A172 (cell line): ENCODE data around the gene ZFP62. TPM values are rescaled to one million over a fixed set of nuclear protein-coding genes. Genes with fewer than 3 reads are reported as not detected.

Source experiments
- DNase-seq: peaks from one replicate; pipeline ENCODE4 v3.0.0-alpha.2; 2015; ENCODE audit warnings: low spot score
- total RNA-seq: library from RNA; depleted of rRNA; stranded (reverse); fragments of >200 nt; shearing (Covaris generic); gene quantifications from 2 replicates; pipeline ENCODE4 v1.2.3, GENCODE V29; 2014

The ZFP62 gene
- total RNA-seq, 1 experiment from 2014 or later, result 38.2 TPM

DNA sequence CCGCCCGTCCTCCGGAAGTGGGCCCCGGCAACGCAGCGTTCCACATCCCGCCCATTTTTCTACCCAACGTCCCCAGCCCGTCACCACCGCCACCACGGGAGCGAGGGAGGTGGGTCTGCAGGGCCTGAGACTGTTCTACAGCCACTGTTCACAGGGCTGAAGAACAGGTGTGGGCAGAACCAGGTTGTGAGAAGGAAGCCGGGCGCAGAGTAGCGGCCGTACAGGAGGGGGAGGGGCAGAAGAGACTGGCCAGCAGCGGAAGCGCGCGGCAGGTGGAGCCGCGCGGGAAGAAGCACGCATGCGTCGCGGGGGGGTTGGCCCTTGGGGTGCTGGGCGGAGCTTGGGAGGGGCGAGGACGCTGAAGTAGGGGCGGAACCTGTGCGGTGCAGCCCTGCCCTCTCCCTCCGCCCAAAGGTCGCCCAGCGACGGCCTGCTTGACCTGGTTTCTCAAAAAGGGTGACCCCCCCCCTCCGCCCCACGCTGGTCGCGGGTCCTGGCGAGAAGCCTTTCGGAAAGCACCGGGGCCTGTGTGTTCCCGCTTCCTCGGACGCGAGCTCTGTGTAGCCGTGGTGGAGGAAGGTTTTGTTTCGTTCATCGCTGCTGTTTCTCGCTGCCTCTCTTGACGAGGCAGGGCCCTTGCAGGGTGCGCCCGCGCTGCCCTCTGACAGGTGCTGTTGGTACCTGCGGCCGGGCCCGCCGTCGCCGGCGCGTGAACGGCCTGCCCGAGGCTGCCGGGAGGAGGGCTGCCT lies 50.7 kb downstream of the ZFP62 start:
- peak; percentile 91 for DNase-seq

DNA sequence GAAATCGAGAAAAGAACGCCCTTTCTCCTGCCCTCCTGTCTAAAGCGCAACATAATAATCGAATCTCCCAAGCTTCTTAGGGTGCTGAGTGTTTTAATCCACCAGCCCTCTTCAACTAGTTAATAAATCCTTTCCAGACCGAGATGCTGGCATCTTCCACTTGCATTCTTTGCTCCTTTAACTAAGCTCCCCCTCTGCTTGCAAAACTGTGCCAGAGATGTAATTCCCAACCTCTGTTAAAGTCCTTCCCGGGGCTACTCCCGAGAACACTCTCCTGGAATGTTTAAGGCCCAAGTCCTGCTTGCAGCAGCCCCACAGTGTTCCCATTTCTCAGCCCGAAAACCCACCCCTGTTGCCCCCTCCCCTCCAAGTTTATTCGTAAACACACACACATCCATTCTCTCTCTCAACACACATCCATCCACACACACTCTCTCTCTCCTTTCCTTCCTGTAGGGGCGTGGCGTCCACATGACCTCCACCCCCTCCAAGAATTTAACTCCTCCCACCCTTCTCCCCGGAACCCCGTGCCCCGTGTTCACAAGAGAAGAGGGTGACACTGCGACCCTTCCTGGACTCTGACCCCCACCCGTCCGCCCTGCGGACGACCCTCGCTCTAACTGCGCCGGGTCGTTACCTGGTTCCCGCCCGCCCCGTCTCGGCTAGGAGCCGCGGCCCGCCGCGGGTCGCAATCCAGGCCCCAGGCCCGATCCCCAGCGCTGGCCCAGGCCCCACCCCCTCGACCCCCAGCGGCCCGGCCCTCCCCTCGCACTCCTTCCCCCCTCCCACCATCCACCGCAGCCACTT lies 51.5 kb downstream of the ZFP62 start:
- peak; percentile 88 for DNase-seq

DNA sequence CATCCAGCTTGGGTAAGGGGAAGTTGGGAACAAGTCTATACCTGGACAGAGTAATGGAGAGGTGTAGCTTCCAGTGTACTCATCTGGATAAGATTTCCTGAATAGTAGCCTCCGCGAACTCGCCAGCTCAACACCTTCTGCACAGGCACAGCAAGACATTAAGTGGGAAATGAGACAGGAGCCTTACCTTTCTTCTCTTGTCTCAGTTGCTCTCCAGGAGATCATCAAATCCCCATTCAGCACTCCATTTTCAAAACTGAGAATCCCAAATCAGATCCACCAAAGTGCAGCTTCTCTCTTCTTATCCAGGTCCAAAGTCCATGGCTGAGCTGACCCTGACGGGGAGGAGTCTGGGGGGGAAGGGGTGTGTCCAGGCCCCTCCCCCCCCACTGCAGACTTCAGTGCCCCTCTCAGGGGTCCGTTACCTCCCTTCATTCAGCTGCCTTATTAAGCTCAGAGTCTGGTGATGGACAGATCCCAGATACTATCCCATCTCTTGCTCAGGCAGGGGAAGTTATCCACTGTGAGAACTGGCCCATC lies 52.5 kb downstream of the ZFP62 start:
- no peak for DNase-seq

DNA sequence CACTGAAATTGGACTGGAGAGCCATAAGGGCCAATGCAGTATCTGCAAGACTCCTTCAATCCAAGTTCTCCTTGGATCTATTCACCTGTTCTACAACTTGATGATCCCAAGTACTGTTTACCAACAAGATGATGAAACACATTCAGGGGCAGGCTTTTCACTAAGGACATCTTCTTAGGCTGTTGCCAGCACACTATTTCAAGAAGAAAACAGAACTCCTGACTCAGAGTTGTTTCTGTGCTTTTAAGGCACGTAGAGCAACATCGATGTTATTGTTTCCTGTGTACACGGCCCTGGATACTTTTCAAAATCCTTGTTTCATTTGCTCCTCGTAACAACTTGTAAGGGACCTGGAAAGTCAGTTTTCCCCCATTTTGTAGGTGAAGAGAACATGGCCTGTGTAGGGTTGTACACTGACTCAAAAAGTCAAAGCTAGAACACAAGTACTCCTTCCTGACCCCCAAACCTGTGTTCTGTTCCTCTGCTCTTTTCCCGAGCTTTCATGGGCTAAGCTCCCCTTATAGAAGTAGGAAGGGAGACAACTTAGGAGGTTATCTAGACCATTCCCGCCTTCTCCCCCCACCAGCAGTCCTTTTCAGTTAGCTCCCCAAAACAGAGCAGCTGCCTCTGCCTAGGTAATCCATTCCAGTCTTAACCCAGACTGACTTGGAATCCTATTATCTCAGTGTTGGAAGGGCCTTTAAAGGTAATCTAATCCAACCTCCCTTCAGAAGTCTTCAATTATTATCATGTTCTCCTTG lies 53.2 kb downstream of the ZFP62 start:
- DNase-seq, result no peak

DNA sequence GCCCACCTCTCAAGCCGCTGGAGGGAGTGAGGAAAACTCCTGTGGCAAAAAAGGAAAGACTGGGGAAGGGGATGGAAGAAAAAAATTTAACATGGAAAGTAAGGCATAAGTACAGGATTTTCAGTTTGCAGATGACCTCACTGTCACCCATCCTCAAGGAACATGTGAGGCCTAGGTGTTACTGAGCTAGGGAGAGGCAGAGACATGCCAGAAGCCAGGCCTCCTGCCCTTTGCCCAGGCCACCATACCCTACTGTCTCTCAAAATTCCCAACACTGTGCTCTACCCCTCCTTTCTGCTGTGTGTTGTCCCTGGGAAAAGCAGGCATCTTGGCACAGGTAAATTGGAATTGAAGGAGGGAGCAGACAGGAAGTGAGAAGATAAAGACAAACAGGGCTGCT lies 54.0 kb downstream of the ZFP62 start:
- no peak for DNase-seq

DNA sequence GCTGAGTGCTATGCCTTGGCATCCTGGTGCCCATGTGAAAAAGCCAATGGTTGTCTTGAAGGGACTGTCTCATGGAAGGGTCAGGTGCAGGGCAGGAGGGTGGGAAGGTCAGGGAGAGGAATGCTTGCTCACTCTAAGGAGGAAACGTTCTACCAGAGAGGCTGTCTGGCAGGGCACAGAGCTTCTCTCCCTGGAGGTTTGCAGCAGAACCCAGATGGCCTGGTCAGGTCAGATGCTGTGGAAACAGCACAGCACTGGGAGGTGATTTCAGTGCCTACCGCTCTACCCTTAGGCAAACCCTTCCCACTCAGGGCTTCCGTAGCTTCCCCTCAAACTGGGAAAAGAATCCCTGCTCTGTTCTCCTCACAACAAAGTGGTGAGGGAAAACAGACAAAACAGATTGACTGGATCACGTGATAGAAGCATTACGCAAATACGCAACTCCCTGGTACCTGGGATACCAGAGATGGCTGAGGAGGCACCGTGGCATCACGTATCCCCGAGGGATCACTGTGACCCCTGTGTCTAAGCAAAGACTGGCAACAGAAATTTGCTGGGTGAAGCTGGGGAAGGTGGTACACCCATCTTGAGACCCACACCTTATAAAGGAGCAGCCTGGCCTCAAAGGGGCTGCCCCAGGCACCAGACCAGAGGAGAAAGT lies 54.6 kb downstream of the ZFP62 start:
- DNase-seq, result no peak

DNA sequence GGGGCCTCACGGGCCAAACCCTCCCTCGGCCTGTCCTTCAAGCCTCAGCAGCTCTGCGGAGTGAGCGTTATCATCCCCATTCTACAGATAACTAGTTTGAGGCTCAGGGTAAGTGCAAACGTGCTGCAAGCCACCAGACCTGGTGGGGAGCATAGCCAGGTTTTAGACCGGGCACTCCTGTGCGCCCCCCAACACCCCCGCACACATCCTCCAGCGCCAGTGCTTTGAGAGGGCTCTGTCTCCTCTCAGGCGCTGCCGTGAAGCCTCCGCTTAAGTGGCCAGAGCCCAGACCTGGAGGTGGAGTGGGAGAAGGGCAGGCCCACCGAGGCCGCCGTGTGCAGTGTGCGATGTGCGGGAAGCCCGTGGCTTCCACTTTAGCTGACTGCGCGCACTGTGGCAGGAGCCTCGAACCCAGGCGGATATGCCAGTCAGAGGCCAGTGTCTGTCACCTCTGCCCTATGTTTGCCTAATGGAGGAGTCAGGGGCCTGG lies 56.9 kb downstream of the ZFP62 start:
- no peak for DNase-seq

DNA sequence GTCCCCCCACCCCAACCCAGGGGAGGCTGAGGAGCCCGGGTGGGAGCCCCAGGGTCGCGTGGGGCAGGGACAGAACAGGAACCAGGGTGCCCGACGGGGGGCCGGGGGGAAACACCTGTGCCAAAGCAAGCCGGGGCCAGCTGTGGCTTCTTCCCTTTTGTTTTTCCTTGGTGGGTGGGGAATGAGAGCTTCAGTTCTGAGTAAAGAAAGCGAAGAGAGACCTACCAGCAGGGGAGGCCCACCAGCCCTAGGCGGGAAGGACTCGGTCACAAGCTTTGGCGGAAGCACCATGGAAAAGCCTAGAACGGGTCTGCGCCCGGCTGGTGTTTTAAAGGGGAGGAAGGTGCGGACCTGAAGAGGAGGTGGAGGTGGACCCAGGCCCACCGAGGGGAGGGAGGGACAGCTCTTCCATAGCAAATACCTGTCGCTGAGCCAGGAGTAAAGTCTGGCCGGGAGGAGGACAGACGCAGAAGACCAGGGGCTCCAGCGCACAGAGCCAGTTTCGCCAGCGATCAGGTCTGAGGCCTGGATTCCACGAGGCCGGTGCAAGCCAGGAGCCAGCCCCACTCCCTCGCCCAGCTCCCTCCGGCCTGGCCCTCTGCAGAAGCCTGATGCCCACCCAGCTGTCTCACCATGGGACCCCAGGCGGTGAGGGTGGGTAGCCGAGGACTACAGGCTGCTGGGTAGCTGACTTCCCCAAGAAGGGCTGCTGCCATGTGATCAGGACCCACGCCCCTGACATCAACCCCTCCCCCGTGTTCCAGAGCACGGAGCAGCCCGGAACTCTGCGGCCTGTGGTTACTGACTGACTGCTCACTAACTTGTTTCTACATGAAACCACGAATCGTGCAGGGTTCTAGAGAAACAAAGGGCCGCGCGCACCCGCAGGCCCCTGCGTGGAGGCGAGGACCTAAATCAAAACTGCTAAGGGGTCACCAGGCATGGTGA lies 57.6 kb downstream of the ZFP62 start:
- no peak for DNase-seq

DNA sequence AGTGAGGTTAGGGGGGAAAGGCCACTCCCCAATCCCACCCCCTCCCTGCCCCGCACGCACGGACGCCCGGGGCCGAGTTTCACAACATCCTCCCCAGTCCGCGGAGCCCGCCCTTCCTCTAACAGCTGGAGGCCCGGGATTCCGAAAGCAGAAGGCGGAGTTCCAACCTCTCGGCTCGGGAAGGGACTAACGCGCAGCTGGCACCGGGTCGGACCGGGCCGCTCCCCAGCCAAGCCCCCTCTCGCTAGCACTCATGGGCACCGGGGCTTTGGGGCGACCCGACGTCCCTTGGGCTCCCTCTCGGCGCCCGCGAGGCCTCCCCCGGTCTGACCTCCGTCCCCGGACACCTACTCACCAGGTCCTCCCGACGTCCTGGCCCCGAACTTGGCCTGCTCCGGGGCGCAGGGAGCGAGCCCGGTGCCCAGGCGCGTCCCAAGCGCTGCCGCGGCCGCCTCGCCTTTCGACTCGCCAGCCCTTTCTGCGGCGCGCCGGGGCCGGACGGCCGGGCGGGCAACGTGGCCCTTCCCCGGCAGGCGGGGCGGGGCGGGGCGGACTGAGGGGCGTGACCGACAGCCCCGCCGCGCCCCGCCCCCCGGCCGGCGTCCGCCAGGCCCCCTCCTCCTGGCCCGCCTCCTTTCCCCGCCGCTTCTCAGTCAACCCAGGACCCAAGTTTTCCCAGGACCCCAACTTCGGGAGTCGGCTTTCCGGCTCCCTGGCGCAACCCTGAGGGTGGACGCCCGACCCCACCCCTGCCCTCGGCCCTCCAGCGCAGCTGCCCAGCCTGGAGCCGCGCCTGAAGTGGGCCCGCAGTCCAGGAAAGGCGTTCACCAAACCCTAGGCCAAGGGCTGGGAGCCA lies 58.5 kb downstream of the ZFP62 start, which contains the start of gene MGAT1:
TSS of gene MGAT1 (minus strand) at position 482 of the 856 bp plus-strand sequence. CDS start 9,835 bp downstream, outside the sequence.
- peak; percentile 52 for DNase-seq

DNA sequence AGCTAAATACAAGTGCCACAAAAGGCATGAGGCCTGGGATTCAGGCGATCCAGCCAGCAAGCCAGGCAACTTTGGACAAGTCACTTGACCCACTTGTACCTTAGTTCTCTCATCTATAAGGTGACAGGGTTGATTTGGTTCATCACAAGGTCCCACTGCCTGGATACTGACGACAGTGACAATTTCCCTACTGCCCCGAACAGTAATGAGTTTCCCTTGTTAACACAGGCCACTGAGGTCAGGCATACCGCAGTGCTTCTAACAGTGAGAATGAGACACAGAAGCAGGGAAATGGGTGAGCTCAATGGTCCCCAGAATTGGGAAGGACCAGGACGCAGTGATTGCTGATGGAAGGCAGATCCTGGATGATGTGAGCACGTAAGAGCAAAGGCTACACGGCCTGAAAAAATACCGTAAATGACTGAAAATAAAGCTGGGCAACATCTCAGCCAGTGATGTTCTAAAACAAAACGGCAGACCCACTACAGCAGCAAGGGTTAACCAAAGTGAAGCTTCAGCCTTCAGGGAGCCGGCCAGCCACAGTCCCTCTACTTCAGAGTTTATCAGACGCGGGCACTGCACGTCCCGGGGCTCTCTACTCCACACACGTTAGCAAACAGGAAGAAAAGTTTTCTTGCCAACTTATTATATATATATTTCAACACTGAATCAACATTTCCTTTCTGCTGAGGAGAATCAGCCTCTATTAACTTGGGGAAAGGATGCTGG lies 59.3 kb downstream of the ZFP62 start:
- no peak for DNase-seq

DNA sequence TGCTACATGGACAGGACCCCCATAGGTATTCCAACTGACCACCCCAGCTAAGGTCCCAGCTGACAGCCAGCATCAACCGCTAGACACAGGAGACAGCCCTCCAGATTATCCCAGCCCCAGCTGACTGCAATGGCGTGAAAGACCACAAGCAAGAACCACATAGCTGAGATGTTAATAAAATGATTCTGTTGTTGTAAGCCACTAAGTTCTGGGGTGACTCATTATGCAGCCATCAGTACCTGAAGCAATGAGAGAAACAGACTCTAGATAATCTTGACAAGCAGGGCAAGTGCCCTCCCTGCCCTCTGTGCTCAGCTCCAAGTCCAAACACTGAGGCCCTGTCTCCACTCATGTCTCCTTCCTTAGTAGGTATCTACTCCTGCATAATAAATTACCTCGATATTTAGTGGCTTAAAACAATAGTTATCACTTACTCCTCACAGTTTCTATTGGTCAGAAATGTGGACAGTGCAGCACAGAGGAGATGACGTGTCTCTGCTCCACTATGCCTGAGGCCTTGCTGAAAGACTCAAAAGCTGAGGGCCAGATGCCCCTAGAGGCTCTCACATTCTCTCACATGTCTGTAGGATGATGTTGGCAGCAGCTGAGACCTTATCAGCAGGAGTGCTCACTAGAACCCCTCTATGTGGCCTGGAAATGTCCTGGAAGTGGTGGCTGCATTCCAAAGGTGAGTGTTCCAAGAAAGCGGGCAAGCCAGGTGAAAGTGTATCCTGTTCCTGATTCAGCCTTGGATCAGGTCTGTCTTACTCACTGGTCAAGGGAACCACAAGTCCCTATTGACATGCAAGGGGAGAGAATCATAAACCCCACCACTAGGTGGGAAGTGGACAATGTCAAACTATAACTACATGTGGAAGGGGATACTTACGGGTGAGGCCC lies 60.9 kb downstream of the ZFP62 start:
- DNase-seq, result peak; percentile 83

DNA sequence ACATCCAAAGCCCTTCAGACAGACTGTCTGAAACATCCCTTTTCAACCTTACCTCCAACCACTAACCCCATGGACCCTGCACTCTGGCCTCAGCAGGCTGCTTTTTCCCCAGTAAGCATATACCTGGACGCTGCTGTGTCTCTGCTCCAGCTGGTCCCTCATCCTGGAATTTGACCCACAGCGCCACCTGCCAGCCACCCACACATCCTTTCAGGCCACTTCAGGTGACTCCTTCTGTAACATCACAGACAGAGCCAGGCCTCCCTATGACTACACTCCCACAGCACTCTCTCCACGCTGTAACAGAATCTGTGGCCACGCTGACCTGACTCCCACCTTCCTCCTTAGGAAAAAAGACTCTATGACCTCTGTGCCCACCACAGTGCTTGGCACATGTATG lies 61.9 kb downstream of the ZFP62 start:
- no peak for DNase-seq

DNA sequence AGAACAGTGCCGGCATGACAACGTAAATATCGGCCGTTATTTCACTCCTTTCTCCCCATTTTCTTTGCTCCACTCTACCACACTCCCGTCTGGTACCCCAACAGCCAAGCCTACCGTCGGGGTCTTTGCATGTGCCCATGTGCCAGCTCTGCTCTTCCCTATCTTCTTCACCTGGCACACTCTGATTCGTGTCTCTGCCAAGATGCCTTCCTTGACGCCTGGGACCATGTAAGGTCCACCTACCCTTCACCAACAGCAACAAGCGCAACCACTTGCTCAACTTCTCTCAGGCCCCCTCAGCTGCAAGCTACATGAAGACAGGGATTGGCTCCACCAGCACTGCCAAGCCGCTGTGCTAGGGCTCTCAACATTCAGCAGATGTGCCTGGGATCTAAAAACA lies 62.9 kb downstream of the ZFP62 start:
- DNase-seq, result no peak
